BLaER1 treated with 17β-estradiol and CSF1 and Interleukin-3, amounts not matched to agents 10 nM and 100 nM (cell line): ENCODE data around the gene EFHD1.
"Not testable (repeated sequence)": the region's sequence is repeated elsewhere in the genome, so short reads cannot be mapped to it uniquely, and the experiment has no call there.

Experiments
- H3K27ac ChIP-seq, 11 experiments: shearing (Covaris generic); formaldehyde crosslinking; 2 replicates each; pipeline ENCODE4 v1.8.1; 2022
- H3K27me3 ChIP-seq, 11 experiments: shearing (Covaris generic); formaldehyde crosslinking; 2 replicates each; pipeline ENCODE4 v1.8.1; 2022
- H3K36me3 ChIP-seq, 11 experiments: shearing (Covaris generic); formaldehyde crosslinking; 2 replicates each; pipeline ENCODE4 v1.8.1; 2022
- H3K4me1 ChIP-seq, 10 experiments: shearing (Covaris generic); formaldehyde crosslinking; 2 replicates each; pipeline ENCODE4 v1.8.1; 2022
- H3K4me2 ChIP-seq, 11 experiments: shearing (Covaris generic); formaldehyde crosslinking; 2 replicates each; pipeline ENCODE4 v1.8.1; 2022
- H3K4me3 ChIP-seq, 10 experiments: shearing (Covaris generic); formaldehyde crosslinking; 2 replicates each; pipeline ENCODE4 v1.8.1; 2022
- H3K9ac ChIP-seq, 11 experiments: shearing (Covaris generic); formaldehyde crosslinking; 2 replicates each; pipeline ENCODE4 v1.8.1; 2022
- H3K9me3 ChIP-seq, 11 experiments: shearing (Covaris generic); formaldehyde crosslinking; replicated peaks in 1 of 11; 2 replicates each; pipeline ENCODE4 v1.8.1; 2022
- H4K20me1 ChIP-seq, 11 experiments: shearing (Covaris generic); formaldehyde crosslinking; 2 replicates each; pipeline ENCODE4 v1.8.1; 2022
- Cebpa-rat ChIP-seq, 11 experiments: shearing (Covaris generic); IDR thresholded peaks; 2 replicates each; pipeline ENCODE4 v1.8.1; 2022

Gene EFHD1

DNA sequence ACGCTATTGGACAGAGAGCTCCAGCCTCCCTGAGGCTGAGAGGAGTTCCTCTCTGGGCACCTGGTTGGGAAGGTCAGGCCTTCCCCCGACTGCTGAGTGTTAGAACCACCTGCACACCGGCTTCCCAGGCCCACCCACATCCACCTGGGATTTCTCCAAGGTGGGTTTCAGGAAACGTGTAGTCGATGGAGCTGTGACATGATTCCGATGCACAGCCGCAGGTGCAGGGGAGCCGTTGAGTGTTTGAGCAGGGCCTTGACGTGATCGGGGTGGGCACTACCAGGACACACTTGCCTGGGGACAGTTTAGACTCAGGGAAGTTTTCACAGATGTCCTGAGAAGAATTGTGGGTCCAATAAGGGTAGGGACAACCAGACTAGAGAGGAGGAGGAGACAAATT lies 42.0 kb downstream of the EFHD1 start:
- H3K4me1 ChIP-seq: no peaks in the 10 kb centered on the region
- no peak overlapping the region for H3K4me3 ChIP-seq
- H3K9me3 ChIP-seq: no peaks in the 10 kb centered on the region
- H3K36me3 ChIP-seq: no peaks in the 10 kb centered on the region
- no peak overlapping the region for H3K9ac ChIP-seq
- no peak overlapping the region for H3K4me2 ChIP-seq
- no peak overlapping the region for H3K27ac ChIP-seq
- TF ChIP-seq Cebpa-rat (IDR thresholded peaks at IDR 0.05): no peak
- H3K27me3 ChIP-seq: no peaks in the 10 kb centered on the region
- no peaks in the 10 kb centered on the region for H4K20me1 ChIP-seq

DNA sequence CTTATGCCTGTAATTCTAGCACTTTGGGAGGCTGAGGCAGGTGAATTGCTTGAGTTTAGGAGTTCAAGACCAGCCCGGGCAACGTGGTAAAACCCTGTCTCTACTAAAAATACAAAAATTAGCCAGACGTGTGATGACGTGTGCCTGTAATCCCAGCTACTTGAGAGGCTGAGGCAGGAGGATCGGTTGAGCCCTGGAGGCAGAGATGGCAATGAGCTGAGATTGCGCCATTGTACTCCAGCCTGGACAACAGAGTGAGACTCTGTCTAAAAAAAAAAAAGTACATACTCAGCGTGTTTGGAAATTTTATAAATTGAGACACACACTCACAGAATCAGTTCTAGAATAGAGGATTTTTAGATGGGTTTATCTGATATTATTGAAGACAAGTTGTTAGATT lies 46.6 kb downstream of the EFHD1 start:
- Histone ChIP-seq H3K4me3 (no peak overlapping the region), H3K4me1 (no peaks in the 10 kb centered on the region), H3K9me3 (no peaks in the 10 kb centered on the region), H3K27me3 (no peaks in the 10 kb centered on the region), H3K27ac (no peak overlapping the region), H3K9ac (no peak overlapping the region), H3K36me3 (no peaks in the 10 kb centered on the region), H4K20me1 (no peaks in the 10 kb centered on the region), H3K4me2 (no peak overlapping the region)
- TF ChIP-seq Cebpa-rat (IDR thresholded peaks at IDR 0.05): no peak

DNA sequence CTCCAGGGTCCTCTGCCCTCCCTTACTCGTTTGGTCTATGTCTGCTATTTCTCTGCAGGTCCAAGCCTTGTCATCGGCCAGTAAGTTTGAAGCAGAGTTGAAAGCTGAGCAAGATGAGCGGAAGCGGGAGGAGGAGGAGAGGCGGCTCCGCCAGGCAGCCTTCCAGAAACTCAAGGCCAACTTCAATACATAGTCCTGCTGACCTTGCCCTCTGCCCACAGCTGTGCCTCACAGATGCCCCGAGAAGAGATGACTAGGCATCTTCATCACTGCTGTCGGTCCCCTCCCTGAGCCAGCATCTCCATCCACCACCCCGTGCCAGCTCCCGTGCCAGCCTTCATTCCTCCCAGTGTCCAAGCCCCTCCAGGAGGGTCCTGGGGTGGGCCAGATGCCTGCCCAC lies 48.1 kb downstream of the EFHD1 start:
- no peak overlapping the region for H3K9ac ChIP-seq
- H3K4me3 ChIP-seq: no peak overlapping the region
- H3K27ac ChIP-seq: no peak overlapping the region
- no peaks in the 10 kb centered on the region for H3K4me1 ChIP-seq
- H3K9me3 ChIP-seq: no peaks in the 10 kb centered on the region
- no peaks in the 10 kb centered on the region for H3K27me3 ChIP-seq
- no peak overlapping the region for H3K4me2 ChIP-seq
- no peaks in the 10 kb centered on the region for H4K20me1 ChIP-seq
- no peaks in the 10 kb centered on the region for H3K36me3 ChIP-seq
- TF ChIP-seq Cebpa-rat (IDR thresholded peaks at IDR 0.05): no peak

DNA sequence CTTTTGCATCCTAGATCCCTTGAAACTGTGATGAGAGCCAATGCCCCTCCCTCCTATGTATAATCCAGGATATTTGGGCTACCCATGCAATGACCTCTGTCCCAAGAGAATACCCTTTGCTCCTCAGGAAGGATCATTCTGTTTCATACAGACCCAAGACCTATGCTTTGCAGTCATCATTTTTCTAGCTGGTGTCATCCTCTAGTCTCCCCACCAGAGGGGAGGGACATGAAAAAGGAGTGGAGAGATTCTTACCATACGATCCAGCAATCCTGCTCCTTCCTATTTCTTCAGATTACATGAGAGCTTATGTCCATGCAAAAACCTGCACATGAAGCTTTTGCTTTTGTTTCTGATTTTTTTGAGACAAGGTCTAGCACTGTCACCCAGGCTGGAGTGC lies 50.0 kb downstream of the EFHD1 start:
- H3K27ac ChIP-seq: no peak overlapping the region
- no peaks in the 10 kb centered on the region for H3K27me3 ChIP-seq
- no peak overlapping the region for H3K4me2 ChIP-seq
- H3K36me3 ChIP-seq: no peaks in the 10 kb centered on the region
- H4K20me1 ChIP-seq: no peaks in the 10 kb centered on the region
- H3K4me3 ChIP-seq: no peak overlapping the region
- H3K4me1 ChIP-seq: peaks cover 0 to 12% (median 9%) of the 10 kb centered on the region in 10 experiments; a peak in 14 of 20 replicates
- no peak for TF ChIP-seq Cebpa-rat (IDR thresholded peaks at IDR 0.05)
- no peaks in the 10 kb centered on the region for H3K9me3 ChIP-seq
- no peak overlapping the region for H3K9ac ChIP-seq

DNA sequence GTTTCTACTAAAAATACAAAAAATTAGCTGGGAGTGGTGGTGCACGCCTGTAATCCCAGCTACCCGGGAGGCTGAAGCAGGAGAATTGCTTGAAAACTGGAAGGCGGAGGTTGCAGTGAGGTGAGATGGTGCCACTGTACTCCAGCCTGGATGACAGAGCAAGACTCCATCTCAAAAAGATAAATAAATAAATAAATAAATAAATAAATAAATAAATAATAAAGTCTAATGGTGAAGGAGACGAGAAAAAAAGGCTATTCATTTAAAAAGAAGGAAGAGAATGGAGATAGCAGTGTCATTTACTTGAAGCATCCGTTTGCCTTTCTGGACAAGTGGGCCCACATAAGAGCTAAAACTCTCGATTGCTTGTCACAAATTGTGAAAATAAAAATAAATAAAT lies 52.0 kb downstream of the EFHD1 start:
- H3K36me3 ChIP-seq, H3K4me3 ChIP-seq, H3K27me3 ChIP-seq, H3K4me2 ChIP-seq, H3K27ac ChIP-seq, H4K20me1 ChIP-seq, H3K9ac ChIP-seq, H3K9me3 ChIP-seq: not testable (repeated sequence)
- H3K4me1 ChIP-seq: peaks cover 0 to 13% (median 9%) of the 10 kb centered on the region in 10 experiments; a peak in 14 of 20 replicates

DNA sequence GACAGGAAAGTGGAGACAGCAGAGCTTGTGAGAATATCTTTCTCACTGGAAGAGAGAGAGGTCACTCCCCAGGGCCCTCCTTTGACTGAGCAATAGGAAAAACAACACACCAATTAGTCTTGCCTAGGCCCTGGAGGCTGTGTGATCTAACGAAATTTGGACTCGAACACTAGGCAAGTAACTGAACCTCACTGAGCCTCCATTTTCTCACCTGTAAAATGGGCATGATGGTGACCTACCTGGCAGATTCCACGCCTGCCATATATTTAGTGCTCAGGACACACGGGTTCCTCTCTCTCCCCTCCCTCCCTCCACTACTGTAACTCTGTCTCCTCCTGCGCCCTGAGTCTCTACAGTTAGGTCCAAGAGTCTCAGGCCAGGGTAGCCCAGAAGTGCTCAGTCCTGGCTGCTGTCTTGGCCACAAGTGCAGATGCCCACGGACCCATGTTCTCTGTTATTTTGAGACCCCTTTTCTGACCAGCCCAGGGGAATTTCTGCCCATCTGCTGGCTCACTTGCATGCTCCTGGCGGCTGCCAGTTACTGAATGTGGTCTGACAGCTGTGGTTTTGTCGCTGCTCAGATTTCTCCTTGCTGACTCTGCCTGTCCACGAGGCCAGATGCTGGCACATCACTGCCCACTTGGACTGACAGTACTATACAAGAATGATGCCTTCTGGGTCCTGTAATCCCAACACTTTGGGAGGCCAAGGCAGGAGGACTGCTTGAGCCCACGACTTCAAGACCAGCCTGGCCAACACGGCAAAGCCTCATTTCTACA lies 54.2 kb downstream of the EFHD1 start:
- no peaks in the 10 kb centered on the region for H4K20me1 ChIP-seq

DNA sequence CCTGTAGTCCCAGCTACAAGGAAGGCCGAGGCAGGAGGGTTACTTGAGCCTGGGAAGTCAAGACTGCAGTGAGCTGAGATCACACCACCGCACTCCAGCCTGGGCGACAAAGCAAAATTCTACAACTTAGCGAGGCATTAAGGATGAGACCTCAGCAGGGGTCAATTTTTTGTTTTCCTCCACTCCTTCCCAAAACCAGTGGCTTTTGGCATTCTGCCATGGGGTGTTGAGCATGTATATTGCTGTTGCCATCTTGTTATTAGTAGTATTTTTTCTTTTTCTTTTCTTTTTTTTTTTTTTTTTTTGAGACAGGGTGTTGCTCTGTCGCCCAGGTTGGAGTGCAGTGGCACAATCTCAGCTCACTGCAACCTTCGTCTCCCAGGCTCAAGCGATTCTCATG lies 54.8 kb downstream of the EFHD1 start:
- no peak overlapping the region for H3K27ac ChIP-seq
- H3K4me2 ChIP-seq: peak overlapping the region in 7 of 11 experiments; percentile 5 to 59 (median 38); a peak in 12 of 22 replicates
- TF ChIP-seq Cebpa-rat (IDR thresholded peaks at IDR 0.05): no peak

More for the DNA sequence above, 54.2 kb downstream of the EFHD1 start:
- TF ChIP-seq Cebpa-rat (IDR thresholded peaks at IDR 0.05): no peak
- Histone ChIP-seq H3K4me2 (peak overlapping the region in 7 of 11 experiments; percentile 5 to 59 (median 38); a peak in 13 of 22 replicates), H3K9me3 (peaks cover 0 to 6% (median 0%) of the 10 kb centered on the region in 11 experiments; a peak in 1 of 22 replicates), H3K4me1 (peaks cover 0 to 13% (median 9%) of the 10 kb centered on the region in 10 experiments; a peak in 14 of 20 replicates), H3K36me3 (no peaks in the 10 kb centered on the region), H3K27ac (no peak overlapping the region), H3K27me3 (no peaks in the 10 kb centered on the region), H3K4me3 (no peak overlapping the region), H3K9ac (0 out of 22 replicates have a peak overlapping the region, but pooled peaks of 1 of the 11 experiments have one; percentile 18)

DNA sequence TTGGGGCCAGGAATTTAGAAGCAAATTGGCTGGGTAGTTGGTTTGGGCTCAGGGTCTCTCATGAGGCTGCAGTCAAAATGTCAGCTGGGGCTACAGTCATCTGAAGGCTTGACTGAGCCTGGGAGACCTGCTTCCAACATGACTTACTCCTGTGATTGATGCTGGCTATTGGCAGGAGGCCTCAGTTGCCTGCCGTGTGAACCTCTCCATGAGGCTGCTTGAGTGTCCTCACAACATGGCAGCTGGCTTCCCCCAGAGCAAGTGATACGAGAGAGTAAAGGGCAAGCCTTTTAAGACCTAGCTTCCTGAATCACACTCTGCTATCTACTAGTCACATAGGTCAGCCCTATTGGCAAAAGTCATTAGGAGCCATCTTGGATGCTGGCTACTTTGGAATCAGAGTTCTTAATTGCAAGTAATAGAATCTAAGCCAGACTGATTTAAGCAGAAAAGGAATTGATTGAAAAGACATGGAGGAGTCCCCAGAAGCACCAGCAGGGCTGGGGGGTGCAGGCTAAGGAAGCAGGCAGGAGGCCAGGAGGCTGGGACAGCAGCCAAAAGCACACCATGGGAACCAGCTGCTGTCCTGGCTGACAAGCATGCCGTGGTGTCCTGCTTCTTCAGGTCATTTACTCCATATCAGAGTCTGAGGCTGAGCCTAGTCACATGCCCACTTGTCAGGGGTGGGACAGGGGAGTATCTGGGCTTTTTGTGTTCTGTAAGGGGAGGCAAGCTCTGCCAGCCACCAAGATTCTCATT lies 55.9 kb downstream of the EFHD1 start:
- no peak overlapping the region for H3K4me3 ChIP-seq
- no peak overlapping the region for H3K4me2 ChIP-seq
- peaks cover 0 to 6% (median 0%) of the 10 kb centered on the region in 11 experiments; a peak in 1 of 22 replicates for H3K9me3 ChIP-seq
- H3K4me1 ChIP-seq: peaks cover 0 to 13% (median 9%) of the 10 kb centered on the region in 10 experiments; a peak in 14 of 20 replicates
- no peak overlapping the region for H3K27ac ChIP-seq
- no peaks in the 10 kb centered on the region for H3K27me3 ChIP-seq
- H4K20me1 ChIP-seq: no peaks in the 10 kb centered on the region
- TF ChIP-seq Cebpa-rat (IDR thresholded peaks at IDR 0.05): no peak
- H3K9ac ChIP-seq: no peak overlapping the region
- H3K36me3 ChIP-seq: no peaks in the 10 kb centered on the region

More for the DNA sequence above, 54.8 kb downstream of the EFHD1 start:
- peaks cover 0 to 13% (median 9%) of the 10 kb centered on the region in 10 experiments; a peak in 14 of 20 replicates for H3K4me1 ChIP-seq
- no peaks in the 10 kb centered on the region for H4K20me1 ChIP-seq
- no peak overlapping the region for H3K4me3 ChIP-seq
- H3K36me3 ChIP-seq: no peaks in the 10 kb centered on the region
- peaks cover 0 to 6% (median 0%) of the 10 kb centered on the region in 11 experiments; a peak in 1 of 22 replicates for H3K9me3 ChIP-seq
- no peaks in the 10 kb centered on the region for H3K27me3 ChIP-seq
- H3K9ac ChIP-seq: 0 out of 22 replicates have a peak overlapping the region, but pooled peaks of 1 of the 11 experiments have one; percentile 18

DNA sequence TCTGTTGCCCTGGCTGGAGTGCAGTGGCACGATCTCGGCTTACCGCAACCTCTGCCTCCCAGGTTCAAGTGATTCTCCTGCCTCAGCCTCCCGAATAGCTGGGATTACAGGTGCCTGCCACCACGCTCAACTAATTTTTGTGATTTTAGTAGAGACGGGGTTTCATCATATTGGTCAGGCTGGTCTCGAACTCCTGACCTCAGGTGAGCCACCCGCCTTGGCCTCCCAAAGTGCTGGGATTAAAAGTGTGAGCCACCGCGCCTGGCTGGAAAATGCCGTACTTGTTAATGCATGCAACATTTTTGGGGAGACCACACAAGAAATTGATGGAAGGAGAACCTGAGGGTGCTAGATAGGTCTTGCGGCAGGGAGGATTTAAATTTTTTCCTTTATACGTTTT lies 57.7 kb downstream of the EFHD1 start:
- H3K4me2 ChIP-seq, H3K36me3 ChIP-seq, H3K4me3 ChIP-seq, H3K9ac ChIP-seq, H4K20me1 ChIP-seq, H3K9me3 ChIP-seq, H3K27ac ChIP-seq, H3K27me3 ChIP-seq: not testable (repeated sequence)
- peaks cover 0 to 13% (median 9%) of the 10 kb centered on the region in 10 experiments; a peak in 14 of 20 replicates for H3K4me1 ChIP-seq
